A673 (cell line): Measurements from ENCODE around the gene SCN9A. TPM values are rescaled to one million over a fixed set of nuclear protein-coding genes. Genes with fewer than 3 reads are reported as not detected.

Experiments
- BruUV-seq: library from RNA; stranded (reverse); fragments of 400-500 nt; replicated peaks from 2 replicates; lab custom pipeline; 2021; lab: Mats Ljungman, UMichigan
- CTCF ChIA-PET: fragments of 300-600 bp; sonication (Branson Sonifier 250); formaldehyde crosslinking; loops from one replicate; lab custom pipeline; 2022; ENCODE audit warnings: antibody characterized with exemption; lab: Charles Lee
- POLR2A ChIA-PET: fragments of 300-600 bp; sonication (Branson Sonifier 250); formaldehyde crosslinking; loops from one replicate; lab custom pipeline; 2022; ENCODE audit warnings: antibody characterized with exemption; ENCODE audit not compliant: low non-redundant PET; lab: Charles Lee
- DNase-seq: peaks from one replicate; pipeline ENCODE4 v3.0.0-alpha.2; 2015; ENCODE audit warnings: low spot score
- H3K27ac ChIP-seq: fragments of 200-600 bp; sonication (generic); 2 replicates; pipeline ENCODE4 v1.5.1; 2016; ENCODE audit warnings: mixed run types, low read depth, mild to moderate bottlenecking, mixed read lengths, antibody characterized with exemption, low read length; ENCODE audit not compliant: poor library complexity, severe bottlenecking
- H3K27me3 ChIP-seq: fragments of 200-600 bp; sonication (generic); replicated peaks from 2 replicates; pipeline ENCODE4 v1.6.1; 2017; ENCODE audit warnings: mixed run types, low read depth, mild to moderate bottlenecking, mixed read lengths, antibody characterized with exemption, low read length; ENCODE audit not compliant: insufficient read depth, poor library complexity
- H3K36me3 ChIP-seq: fragments of 200-600 bp; sonication (generic); 2 replicates; pipeline ENCODE4 v1.6.1; 2016; ENCODE audit warnings: mixed run types, mild to moderate bottlenecking, mixed read lengths, antibody characterized with exemption, low read length; ENCODE audit not compliant: insufficient read depth, poor library complexity, severe bottlenecking
- H3K4me1 ChIP-seq: fragments of 200-600 bp; sonication (generic); 2 replicates; pipeline ENCODE4 v1.6.1; 2017; ENCODE audit warnings: mixed run types, mild to moderate bottlenecking, mixed read lengths, antibody characterized with exemption, low read length; ENCODE audit not compliant: insufficient read depth, poor library complexity, severe bottlenecking
- H3K4me3 ChIP-seq: fragments of 200-600 bp; sonication (generic); 2 replicates; pipeline ENCODE4 v1.5.1; 2016; ENCODE audit warnings: low read depth, mixed run types, mild to moderate bottlenecking, mixed read lengths, low read length; ENCODE audit not compliant: poor library complexity, severe bottlenecking
- H3K9me3 ChIP-seq: fragments of 200-600 bp; sonication (generic); 2 replicates; pipeline ENCODE4 v1.6.1; 2016; ENCODE audit warnings: mixed run types, low read depth, mild to moderate bottlenecking, mixed read lengths, antibody characterized with exemption, low read length; ENCODE audit not compliant: poor library complexity, severe bottlenecking
- EZH2 ChIP-seq: fragments of 200-600 bp; sonication (generic); IDR thresholded peaks from 2 replicates; pipeline ENCODE4 v1.6.1; 2017; ENCODE audit warnings: borderline replicate concordance, low read depth, mild to moderate bottlenecking, mixed read lengths, antibody characterized with exemption, low read length; ENCODE audit not compliant: poor library complexity, severe bottlenecking
- intact Hi-C: fragments of 100-400 bp; cut with micrococcal nuclease; formaldehyde crosslinking; loops from one replicate; pipeline ENCODE4 v1.10.0; 2022; ENCODE audit not compliant: unreplicated experiment
- total RNA-seq: library from RNA; stranded (reverse); gene quantifications from 2 replicates; pipeline ENCODE4 v1.2.3, GENCODE V29; 2021
- TF ChIP-seq, protein P1 (sequence below): fragments of 300-800, 200-600 bp; sonication (generic); conservative IDR thresholded peaks from 2 replicates; pipeline ENCODE4 v1.5.1; 2017; ENCODE audit warnings: low read depth, mild to moderate bottlenecking, antibody characterized with exemption, low read length, moderate library complexity, mixed read lengths

Gene SCN9A
- total RNA-seq, 1 experiment from 2014 or later = 3.5 TPM

DNA sequence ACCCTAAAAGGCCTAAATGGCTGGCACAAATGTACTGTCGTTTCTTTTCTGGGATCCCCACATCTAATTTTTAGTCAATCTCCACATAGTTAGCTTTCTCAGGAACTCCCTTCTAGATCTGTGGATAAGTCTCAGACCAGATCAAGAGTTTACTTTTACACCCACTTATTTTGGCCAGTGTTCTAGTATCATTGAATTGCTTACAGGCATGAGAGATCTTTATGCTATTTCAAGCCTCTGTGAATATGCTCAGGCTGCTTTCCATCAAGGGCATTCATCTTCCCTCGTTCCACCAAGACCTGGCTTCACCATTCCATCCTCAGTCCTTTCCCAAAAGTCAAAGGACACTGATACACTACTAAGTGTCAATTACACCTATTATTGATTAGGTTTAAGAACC is 220.2 kb downstream of the SCN9A start:
- CTCF ChIA-PET = no interaction called here

DNA sequence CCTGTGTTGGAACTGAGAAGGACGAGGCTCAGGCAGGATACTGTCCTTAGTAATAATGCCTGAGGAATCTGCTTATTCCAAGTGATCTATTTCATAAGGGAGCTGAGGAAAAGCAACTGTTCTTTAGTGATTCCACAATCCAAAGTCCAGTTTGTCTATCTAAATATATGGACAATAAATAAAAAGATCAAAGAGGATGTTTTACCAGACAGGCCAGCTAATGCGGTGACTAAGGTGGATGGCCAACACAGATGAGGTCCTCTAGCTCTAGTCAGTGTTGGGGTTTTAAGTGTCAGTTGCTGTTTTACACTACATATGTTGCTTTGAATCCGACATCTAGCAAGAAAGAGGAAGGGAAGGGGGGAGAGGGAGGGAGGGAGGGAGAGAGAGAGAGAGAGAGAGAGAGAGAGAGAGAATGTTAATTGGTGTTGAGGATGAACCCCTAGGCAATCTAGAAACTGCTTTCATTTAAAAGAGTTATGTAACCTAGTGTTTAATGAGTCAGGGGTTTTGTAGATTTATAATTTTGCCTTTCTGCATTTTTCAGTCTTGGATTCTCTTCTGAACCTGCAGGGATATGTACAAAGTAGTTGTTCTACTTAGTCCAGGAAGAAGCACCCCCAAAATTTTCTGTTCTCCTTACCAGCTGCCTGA is 220.9 kb downstream of the SCN9A start:
- intact Hi-C loops = no loop called here
- no peaks in the 10 kb centered on the region for H3K27me3 ChIP-seq
- DNase-seq = no peak
- no peaks in the 10 kb centered on the region for H3K36me3 ChIP-seq
- TF ChIP-seq, protein P1, sequence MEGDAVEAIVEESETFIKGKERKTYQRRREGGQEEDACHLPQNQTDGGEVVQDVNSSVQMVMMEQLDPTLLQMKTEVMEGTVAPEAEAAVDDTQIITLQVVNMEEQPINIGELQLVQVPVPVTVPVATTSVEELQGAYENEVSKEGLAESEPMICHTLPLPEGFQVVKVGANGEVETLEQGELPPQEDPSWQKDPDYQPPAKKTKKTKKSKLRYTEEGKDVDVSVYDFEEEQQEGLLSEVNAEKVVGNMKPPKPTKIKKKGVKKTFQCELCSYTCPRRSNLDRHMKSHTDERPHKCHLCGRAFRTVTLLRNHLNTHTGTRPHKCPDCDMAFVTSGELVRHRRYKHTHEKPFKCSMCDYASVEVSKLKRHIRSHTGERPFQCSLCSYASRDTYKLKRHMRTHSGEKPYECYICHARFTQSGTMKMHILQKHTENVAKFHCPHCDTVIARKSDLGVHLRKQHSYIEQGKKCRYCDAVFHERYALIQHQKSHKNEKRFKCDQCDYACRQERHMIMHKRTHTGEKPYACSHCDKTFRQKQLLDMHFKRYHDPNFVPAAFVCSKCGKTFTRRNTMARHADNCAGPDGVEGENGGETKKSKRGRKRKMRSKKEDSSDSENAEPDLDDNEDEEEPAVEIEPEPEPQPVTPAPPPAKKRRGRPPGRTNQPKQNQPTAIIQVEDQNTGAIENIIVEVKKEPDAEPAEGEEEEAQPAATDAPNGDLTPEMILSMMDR = no peak
- TF ChIP-seq EZH2 = no peak
- ChIA-PET CTCF (no interaction called here), POLR2A (no interaction called here)
- no peaks in the 10 kb centered on the region for H3K9me3 ChIP-seq
- no peaks in the 10 kb centered on the region for H3K4me1 ChIP-seq
- H3K27ac ChIP-seq = no peak overlapping the region
- H3K4me3 ChIP-seq = no peak overlapping the region
- BruUV-seq = no TSS peak

More for the DNA sequence above, 220.2 kb downstream of the SCN9A start:
- Histone ChIP-seq H3K27me3 (no peaks in the 10 kb centered on the region), H3K9me3 (no peaks in the 10 kb centered on the region), H3K36me3 (no peaks in the 10 kb centered on the region), H3K4me1 (no peaks in the 10 kb centered on the region), H3K27ac (no peak overlapping the region), H3K4me3 (no peak overlapping the region)
- POLR2A ChIA-PET = no interaction called here
- intact Hi-C loops = no loop called here
- DNase-seq = no peak
- no TSS peak for BruUV-seq
- no peak for TF ChIP-seq EZH2

DNA sequence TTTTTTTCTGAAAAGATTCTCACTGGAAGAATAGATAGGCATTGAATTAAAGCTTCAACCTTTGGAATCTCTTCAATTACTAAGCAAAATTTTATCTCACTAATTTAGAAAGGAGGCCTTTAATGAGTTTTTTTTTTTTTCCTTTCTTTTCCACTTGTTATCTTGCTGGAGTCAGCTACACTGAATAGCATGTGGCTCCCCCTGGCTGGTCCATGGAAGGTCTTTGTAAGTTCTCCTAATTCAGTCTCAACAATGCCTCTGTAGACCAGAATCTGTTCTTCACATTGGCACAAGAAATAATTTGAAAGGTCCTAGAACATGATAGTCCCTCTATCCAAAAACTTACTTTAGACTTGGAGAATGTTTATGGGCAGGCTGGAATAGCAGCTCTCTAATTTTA is 223.7 kb downstream of the SCN9A start:
- Histone ChIP-seq H3K4me1 (no peaks in the 10 kb centered on the region), H3K27me3 (no peaks in the 10 kb centered on the region), H3K36me3 (no peaks in the 10 kb centered on the region), H3K27ac (no peak overlapping the region), H3K9me3 (no peaks in the 10 kb centered on the region), H3K4me3 (no peak overlapping the region)
- DNase-seq = no peak
- no TSS peak for BruUV-seq
- ChIA-PET CTCF (no interaction called here), POLR2A (no interaction called here)
- intact Hi-C loops = no loop called here
- TF ChIP-seq, protein P1 = no peak
- no peak for TF ChIP-seq EZH2
